Body of pancreas (tissue), 4 donors: ENCODE measurements around the gene KRTAP4-4.

Source experiments
- POLR2A ChIP-seq, 3 donors: fragments of 450-650 bp; IDR thresholded peaks; one replicate each; pipeline ENCODE4 v1.6.1; 2016; ENCODE audit warnings: antibody characterized with exemption in 3 of 3, mild to moderate bottlenecking in 2 of 3
- TF ChIP-seq, protein P1 (sequence below), 7 experiments: fragments of 450-650 bp in 4 of 7; fragments of 200-600 bp in 3 of 7; sonication (generic) in 3 of 7; IDR thresholded peaks; one replicate each; pipeline ENCODE4 v1.5.1; 2016 to 2019; ENCODE audit warnings: antibody characterized with exemption in 7 of 7

GRCh38 chr17:41140360-41141131 is 20.0 kb downstream of the KRTAP4-4 start, which contains the start of gene KRTAP4-6:
- TF ChIP-seq, protein P1, sequence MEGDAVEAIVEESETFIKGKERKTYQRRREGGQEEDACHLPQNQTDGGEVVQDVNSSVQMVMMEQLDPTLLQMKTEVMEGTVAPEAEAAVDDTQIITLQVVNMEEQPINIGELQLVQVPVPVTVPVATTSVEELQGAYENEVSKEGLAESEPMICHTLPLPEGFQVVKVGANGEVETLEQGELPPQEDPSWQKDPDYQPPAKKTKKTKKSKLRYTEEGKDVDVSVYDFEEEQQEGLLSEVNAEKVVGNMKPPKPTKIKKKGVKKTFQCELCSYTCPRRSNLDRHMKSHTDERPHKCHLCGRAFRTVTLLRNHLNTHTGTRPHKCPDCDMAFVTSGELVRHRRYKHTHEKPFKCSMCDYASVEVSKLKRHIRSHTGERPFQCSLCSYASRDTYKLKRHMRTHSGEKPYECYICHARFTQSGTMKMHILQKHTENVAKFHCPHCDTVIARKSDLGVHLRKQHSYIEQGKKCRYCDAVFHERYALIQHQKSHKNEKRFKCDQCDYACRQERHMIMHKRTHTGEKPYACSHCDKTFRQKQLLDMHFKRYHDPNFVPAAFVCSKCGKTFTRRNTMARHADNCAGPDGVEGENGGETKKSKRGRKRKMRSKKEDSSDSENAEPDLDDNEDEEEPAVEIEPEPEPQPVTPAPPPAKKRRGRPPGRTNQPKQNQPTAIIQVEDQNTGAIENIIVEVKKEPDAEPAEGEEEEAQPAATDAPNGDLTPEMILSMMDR (IDR thresholded peaks at IDR 0.05): no peak
- no peak for TF ChIP-seq POLR2A (IDR thresholded peaks at IDR 0.05)
